HG03064 (cell line): ENCODE data around the gene SLC38A2.

Experiments used
- ATAC-seq: cut with Tn5 transposase; IDR thresholded peaks from one replicate; pipeline ENCODE4 v1.9.1; 2021; ENCODE audit warnings: low read depth; ENCODE audit not compliant: unreplicated experiment

Gene SLC38A2

DNA sequence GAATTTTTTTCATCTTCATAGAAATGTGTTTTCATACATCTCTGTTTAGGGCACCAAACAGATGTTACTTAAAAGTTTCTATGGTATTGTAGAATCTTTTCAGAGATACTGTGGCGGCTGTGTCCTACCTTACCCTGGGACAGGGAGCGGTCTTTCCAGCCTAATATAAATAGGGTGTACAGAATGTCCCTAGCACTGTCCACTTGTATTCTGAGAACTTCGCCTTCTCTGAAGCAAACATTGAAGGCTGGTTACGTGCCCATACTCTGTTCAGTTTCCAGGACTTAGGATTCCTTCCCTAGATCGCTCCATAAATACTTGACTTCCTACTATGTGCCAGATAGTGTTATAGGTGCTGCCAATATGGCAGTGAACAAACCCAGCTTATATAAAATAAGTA, 24.3 kb upstream of the SLC38A2 start:
- no peak for ATAC-seq

DNA sequence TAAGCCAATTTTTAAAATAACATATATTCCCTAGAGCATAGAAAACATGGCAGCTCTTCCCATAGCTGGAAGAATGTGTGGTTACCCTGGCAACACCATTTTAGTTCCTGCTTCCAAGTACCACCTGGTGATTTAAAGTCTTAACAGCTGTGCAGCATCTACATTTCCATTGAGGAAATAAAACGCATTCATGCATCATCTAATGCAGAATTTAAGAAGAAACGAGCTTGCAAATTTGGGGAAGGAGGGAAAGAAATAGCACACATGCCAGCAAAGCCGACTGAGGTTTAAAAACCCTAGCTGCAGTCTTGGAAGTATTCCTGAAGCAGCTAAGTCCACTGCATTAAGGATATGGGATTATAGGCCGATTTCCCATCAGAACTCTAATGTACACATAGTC, 22.8 kb upstream of the SLC38A2 start:
- ATAC-seq = no peak

DNA sequence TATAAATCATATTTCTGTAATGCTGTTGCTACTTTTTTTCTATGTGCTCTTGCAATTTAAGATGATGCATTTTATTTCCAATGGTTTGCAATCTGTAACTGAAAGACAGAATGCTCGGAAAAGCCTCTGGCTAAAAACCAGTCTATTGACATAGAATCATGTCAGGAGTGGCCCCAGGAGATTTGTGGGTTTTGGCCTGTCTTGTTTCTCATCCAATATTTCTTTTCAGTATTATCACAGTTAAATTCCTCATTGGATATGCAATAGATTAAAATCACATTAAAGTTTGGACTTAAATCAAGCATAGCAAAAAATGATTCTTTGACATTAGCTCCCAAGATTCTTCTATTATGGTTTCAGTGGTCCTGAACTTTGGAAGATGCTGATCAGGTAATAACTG, 19.1 kb upstream of the SLC38A2 start:
- ATAC-seq = no peak

GRCh38 chr12:46390881-46391280, 18.3 kb upstream of the SLC38A2 start:
- no peak for ATAC-seq

GRCh38 chr12:46390304-46390703, 17.7 kb upstream of the SLC38A2 start:
- no peak for ATAC-seq

DNA sequence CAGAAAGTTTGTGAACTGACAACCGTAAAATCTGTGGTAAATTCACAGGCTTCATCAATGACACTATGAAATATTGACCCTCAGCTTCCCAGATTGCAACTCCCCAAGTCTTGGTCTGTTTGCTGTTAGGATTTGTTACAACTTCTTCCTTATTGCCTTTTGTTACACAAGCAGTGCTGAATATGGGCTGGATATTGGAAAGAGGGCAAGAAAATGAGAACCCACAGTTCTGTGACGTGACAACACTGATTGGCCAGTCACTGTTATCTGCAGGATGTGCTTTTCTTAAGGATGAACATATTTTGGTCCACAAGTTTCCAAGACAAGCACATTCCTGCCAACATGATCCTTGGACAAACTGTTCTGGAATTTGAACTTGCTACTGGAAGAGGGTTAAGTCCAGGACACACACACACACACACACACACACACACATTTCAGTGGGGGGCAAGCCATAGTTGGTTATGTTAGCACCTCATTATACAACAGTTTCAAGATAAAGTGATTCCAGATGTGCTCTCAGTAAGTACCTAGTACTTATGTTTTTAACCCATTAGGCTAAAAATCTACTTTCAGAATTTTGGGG, 16.6 kb upstream of the SLC38A2 start:
- ATAC-seq = no peak

GRCh38 chr12:46388427-46389021, 16.0 kb upstream of the SLC38A2 start:
- peak; percentile 52 for ATAC-seq

DNA sequence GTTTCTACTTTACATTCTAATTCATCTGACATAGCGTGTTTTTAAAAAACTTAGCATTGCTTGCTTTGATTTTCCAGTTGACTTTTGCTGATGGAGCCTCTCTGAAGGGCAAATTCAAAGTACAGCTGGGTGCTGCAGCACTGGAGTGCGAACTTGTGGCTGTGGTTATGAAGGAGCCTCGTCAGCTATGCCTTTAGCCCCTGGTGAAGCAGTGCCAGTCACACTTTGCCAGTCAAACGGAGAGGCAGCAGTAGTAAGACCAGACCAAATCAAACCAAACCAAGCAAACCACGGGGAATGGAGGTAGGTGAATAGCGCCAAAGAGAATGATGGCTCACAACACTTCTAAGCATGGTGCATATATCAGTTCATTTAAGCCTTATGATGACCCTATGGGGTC, 15.1 kb upstream of the SLC38A2 start:
- ATAC-seq = no peak

DNA sequence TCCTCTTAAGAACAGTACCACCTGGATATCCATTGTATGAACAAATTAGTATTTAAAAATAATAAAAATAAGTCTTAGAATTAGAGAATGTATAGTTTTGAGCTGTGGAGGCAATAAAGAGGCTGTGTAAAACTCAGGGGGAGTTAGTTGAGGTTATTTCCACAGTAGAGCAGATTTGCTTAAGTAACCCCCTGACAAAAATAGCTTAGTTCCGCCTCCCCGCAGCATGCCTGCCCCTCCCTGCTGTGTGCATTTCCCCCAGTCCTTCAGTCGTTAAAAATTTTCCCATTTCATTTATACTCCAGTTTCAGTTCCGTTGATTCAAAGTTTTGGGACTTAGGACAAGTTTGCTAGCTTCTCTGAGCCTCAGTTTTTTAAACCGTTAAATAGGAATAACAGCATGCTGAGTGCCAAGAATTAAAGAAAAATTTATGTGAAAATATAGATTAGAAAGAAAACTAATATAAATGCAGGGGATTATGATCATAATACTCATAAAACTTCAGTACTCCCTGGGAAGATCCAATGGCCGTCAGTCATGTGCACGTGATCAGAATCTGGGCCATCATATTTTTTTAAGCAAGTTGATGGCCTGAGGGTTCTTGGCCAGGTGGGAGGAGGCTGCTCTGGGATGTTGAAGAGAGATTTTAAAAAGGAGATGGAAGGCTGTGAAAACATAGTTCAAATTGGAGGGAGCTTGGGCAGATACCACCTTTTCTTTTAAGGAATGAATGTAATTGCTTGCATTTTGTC, 14.5 kb upstream of the SLC38A2 start:
- no peak for ATAC-seq

DNA sequence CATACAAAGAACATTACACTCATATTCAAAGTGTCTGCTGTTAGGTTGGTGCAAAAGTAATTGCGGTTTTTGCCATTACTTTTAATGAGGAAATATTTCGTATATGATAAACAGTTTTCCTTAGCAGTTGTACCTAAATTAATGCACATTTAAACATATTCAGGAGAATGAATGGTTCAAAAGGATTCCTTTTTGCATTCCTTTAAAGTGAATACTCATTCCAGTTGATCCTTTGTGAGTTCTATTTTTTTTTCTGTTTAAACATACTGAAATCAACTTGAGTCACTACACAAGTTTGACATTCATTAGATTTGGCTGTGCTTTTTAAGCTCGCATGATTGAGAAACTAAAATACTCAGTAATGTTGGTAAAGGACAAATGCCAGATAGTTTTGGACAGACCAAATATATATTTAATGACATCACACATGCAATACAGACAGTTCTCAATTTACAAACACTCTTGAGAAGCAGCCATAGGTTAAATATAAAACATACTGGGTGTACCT, 13.8 kb upstream of the SLC38A2 start:
- ATAC-seq = no peak

GRCh38 chr12:46385438-46385837, 12.9 kb upstream of the SLC38A2 start:
- no peak for ATAC-seq

DNA sequence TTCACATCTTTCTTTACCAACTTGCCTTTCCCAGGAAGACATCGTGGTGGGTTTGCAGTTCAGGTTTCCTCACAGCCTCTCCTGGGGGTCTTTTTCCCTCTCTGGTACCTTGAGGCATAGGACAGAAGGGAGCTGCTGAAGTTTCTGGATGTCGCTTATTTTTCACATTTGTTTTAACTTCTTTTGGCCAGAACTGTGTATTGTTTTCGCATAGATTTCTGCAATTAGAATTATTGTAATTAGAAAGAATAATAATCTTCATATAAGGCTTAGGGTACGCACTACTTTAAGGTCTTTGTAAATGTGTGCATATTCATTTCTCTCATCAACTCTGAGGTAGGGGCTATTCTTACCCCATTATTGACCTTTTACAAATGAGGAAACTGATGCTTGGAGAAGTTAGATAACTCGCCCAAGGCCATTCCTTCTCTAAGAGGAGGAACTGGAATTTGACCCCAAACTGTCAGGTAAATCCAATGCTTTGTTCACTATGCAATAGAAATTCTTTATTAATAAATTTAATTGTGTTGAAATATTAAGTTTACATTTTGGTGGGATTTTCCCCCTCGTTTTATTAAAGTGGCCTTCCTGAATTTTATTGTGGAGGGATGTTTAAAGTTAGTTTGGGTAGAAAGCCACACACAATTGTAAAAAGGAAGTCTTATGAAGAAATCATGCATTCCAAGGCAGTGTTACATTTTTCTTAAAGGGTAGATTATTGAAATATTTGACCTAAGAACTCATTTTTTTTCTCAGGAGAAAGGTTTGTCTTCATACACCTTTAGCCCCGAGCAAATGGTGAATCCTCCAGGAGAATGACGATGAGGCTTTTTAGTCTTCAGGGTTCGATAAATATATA, 12.1 kb upstream of the SLC38A2 start:
- ATAC-seq = no peak

DNA sequence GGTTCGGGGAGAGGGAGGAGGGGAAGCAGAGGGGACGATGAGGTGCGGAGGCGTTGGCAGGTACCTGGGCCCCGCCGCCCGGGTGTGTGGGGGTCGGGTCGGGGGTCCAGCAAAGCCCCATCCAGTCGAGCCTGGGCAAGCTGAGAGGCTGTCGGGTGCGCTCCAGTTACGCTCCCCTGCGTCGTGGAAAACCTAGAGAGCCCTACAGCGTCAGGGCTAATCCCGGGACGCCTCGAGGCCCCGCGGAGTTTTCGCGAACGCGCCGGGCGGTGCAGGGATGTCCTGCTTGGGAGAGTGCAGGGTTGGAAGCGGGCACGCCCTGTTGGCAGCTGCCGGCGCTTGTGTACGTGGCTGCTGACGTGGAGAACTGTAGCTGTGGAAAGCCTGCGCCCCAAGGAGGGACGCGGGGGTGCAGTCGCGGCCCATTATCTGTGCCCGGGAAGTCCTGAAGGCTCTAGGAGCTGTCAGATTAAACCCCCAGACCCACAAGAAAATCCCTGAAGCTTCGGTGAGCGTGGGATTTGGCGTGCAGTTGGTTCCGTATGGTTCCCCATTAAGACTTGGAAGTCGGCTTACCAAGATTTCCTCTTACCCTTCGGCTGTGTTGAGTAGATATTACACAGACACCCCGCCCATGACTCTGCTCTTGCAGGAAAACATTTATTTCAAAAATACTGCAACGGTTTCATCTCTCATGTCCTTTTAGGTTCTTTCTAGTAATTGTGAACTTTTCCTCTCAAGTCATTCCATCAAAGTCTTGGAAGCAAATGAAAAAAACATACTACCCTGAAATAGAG, 11.3 kb upstream of the SLC38A2 start:
- ATAC-seq = peak; percentile 29

DNA sequence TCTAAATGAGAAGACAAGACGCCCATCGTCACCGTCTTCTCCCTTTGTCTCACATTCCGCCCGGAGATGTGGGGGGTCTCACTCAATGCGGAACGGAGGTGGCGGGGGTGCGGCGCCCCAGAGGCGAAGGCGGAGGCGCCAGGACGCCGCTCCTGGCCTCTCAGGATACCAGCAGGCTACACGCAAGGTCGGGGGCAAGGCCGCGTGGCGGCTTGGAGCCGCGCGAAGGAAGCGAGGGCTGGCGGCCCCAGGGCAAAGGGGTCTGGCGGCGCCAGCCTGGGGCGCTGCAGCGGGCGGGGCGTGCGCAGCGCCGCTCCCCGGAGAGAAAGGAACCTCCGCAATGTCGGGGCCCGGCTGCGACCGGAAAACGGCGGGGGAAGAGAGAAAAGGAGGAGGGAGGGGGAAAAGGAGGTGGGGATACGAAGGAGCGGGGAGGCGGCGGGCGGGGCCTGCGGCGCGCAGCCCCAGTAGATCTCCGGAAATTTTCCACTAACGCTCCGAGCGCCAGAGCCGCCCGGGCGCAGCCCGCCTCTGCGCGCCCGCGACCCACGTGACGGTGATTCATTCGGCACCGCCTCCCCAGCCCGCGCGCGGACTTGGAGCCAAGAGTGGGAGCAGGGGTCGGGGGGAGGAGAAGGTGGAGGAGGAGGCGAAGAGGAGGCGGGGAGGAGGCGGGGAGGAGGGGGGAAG, 10.5 kb upstream of the SLC38A2 start:
- peak; percentile 59 for ATAC-seq

- no peak for ATAC-seq
Observed at GRCh38 chr12:46382408-46382963, 9.9 kb upstream of the SLC38A2 start.

GRCh38 chr12:46380881-46381280, 8.3 kb upstream of the SLC38A2 start:
- no peak for ATAC-seq

- no peak for ATAC-seq
Observed at GRCh38 chr12:46380022-46380796, 7.6 kb upstream of the SLC38A2 start.

- no peak for ATAC-seq
Observed at GRCh38 chr12:46379352-46379751, 6.8 kb upstream of the SLC38A2 start.

GRCh38 chr12:46378530-46378929, 6.0 kb upstream of the SLC38A2 start:
- ATAC-seq = no peak
